Mesendoderm (in vitro differentiated cells): ENCODE data around the gene TLR8.
"Not testable (repeated sequence)": the region's sequence is repeated elsewhere in the genome, so short reads cannot be mapped to it uniquely, and the experiment has no call there.

ENCODE experiments used
- DNase-seq: peaks from one replicate; pipeline ENCODE4 v3.0.0; 2013
- H2AK5ac ChIP-seq: 2 replicates; pipeline ENCODE4 v1.6.1; 2013; ENCODE audit warnings: low read length, inconsistent platforms
- H2BK120ac ChIP-seq: 2 replicates; pipeline ENCODE4 v1.6.1; 2013; ENCODE audit warnings: low read depth, mild to moderate bottlenecking, low read length, moderate library complexity, mixed read lengths
- H2BK15ac ChIP-seq: replicated peaks from 2 replicates; pipeline ENCODE4 v1.6.1; 2013; ENCODE audit warnings: low read depth, mild to moderate bottlenecking, moderate library complexity
- H2BK5ac ChIP-seq: 2 replicates; pipeline ENCODE4 v1.6.1; 2013; ENCODE audit warnings: low read length, inconsistent platforms
- H3K18ac ChIP-seq: 2 replicates; pipeline ENCODE4 v1.6.1; 2013; ENCODE audit warnings: mild to moderate bottlenecking, low read length, mixed read lengths
- H3K23ac ChIP-seq: one replicate; pipeline ENCODE4 v1.6.1; 2013; ENCODE audit warnings: low read length
- H3K27ac ChIP-seq: 2 replicates; pipeline ENCODE4 v1.5.1; 2013; ENCODE audit warnings: low read depth, mild to moderate bottlenecking, inconsistent platforms, low read length, moderate library complexity
- H3K27me3 ChIP-seq: 2 replicates; pipeline ENCODE4 v1.6.1; 2013; ENCODE audit warnings: low read length, control low read depth, mild to moderate bottlenecking, inconsistent platforms; ENCODE audit not compliant: insufficient read depth, poor library complexity
- H3K36me3 ChIP-seq: 2 replicates; pipeline ENCODE4 v1.6.1; 2013; ENCODE audit warnings: low read length, inconsistent platforms; ENCODE audit not compliant: control insufficient read depth, insufficient read depth
- H3K4ac ChIP-seq: one replicate; pipeline ENCODE4 v1.6.1; 2013; ENCODE audit warnings: low read depth, mild to moderate bottlenecking, low read length, moderate library complexity
- H3K4me1 ChIP-seq: 2 replicates; pipeline ENCODE4 v1.6.1; 2013; ENCODE audit warnings: low read depth, low read length, inconsistent platforms; ENCODE audit not compliant: control insufficient read depth
- H3K4me2 ChIP-seq: 2 replicates; pipeline ENCODE4 v1.6.1; 2013; ENCODE audit warnings: low read length
- H3K4me3 ChIP-seq: 2 replicates; pipeline ENCODE4 v1.5.1; 2013; ENCODE audit warnings: mild to moderate bottlenecking, low read length
- H3K56ac ChIP-seq: one replicate; pipeline ENCODE4 v1.6.1; 2013; ENCODE audit warnings: low read length
- H3K79me1 ChIP-seq: 2 replicates; pipeline ENCODE4 v1.6.1; 2013; ENCODE audit warnings: low read length, inconsistent platforms
- H3K79me2 ChIP-seq: 2 replicates; pipeline ENCODE4 v1.6.1; 2013; ENCODE audit warnings: mild to moderate bottlenecking, low read length; ENCODE audit not compliant: control insufficient read depth, insufficient read depth
- H3K9ac ChIP-seq: 2 replicates; pipeline ENCODE4 v1.6.1; 2013; ENCODE audit warnings: low read length, inconsistent platforms
- H4K5ac ChIP-seq: one replicate; pipeline ENCODE4 v1.6.1; 2013; ENCODE audit warnings: low read length
- H4K8ac ChIP-seq: one replicate; pipeline ENCODE4 v1.6.1; 2013; ENCODE audit warnings: low read depth, mild to moderate bottlenecking, control low read depth, low read length, moderate library complexity
- WGBS: extraction: QIAGEN DNeasy Blood & Tissue Kit; methylation state at CpG from one replicate; pipeline ENCODE4 v1.1.7; 2013; ENCODE audit warnings: low lambda C conversion rate, missing lambda C conversion rate; ENCODE audit not compliant: insufficient coverage; ENCODE audit errors: extremely low coverage; 5-methylcytosine and 5-hydroxymethylcytosine counted together

Gene TLR8

GRCh38 chrX:12936947-12937346, 30.5 kb downstream of the TLR8 start:
- no peak overlapping the region for H3K4me3 ChIP-seq
- H4K5ac ChIP-seq, result no peak overlapping the region
- H2BK5ac ChIP-seq, result no peak overlapping the region
- H3K56ac ChIP-seq, result no peak overlapping the region
- no CpG with 5 or more reads among the region's 1 CpG for WGBS
- DNase-seq, result peak; percentile 51
- H3K18ac ChIP-seq, result no peak overlapping the region
- H3K23ac ChIP-seq, result no peak overlapping the region
- no peak overlapping the region for H4K8ac ChIP-seq
- H3K4ac ChIP-seq, result no peak overlapping the region
- H3K27ac ChIP-seq, result no peak overlapping the region
- H3K79me1 ChIP-seq, result no peaks in the 10 kb centered on the region
- H3K36me3 ChIP-seq, result no peaks in the 10 kb centered on the region
- no peaks in the 10 kb centered on the region for H3K4me1 ChIP-seq
- H3K4me2 ChIP-seq, result no peak overlapping the region
- no peak overlapping the region for H3K9ac ChIP-seq
- H2BK120ac ChIP-seq, result no peak overlapping the region
- H2BK15ac ChIP-seq, result no peak overlapping the region
- H2AK5ac ChIP-seq, result no peak overlapping the region
- no peaks in the 10 kb centered on the region for H3K27me3 ChIP-seq
- H3K79me2 ChIP-seq, result no peaks in the 10 kb centered on the region

- not testable (repeated sequence) for H4K5ac ChIP-seq, H4K8ac ChIP-seq, H3K36me3 ChIP-seq, H3K4me3 ChIP-seq, H3K18ac ChIP-seq, H3K79me2 ChIP-seq, H3K4me1 ChIP-seq, H2BK15ac ChIP-seq, H3K4ac ChIP-seq, H2BK120ac ChIP-seq, H3K56ac ChIP-seq, H2AK5ac ChIP-seq, H2BK5ac ChIP-seq, H3K27ac ChIP-seq, H3K79me1 ChIP-seq, H3K4me2 ChIP-seq, DNase-seq, H3K9ac ChIP-seq, H3K27me3 ChIP-seq, H3K23ac ChIP-seq
- no CpG with 5 or more reads among the region's 9 CpGs for WGBS
Observed at GRCh38 chrX:12940471-12940870, 34.1 kb downstream of the TLR8 start.

- H3K36me3 ChIP-seq, H4K5ac ChIP-seq, H3K23ac ChIP-seq, H2BK15ac ChIP-seq, H2BK5ac ChIP-seq, H3K18ac ChIP-seq, H3K79me2 ChIP-seq, H2BK120ac ChIP-seq, H3K4me1 ChIP-seq, H3K4ac ChIP-seq, H3K79me1 ChIP-seq, H3K56ac ChIP-seq, H3K27me3 ChIP-seq, H2AK5ac ChIP-seq, H3K4me3 ChIP-seq, H3K27ac ChIP-seq, H3K9ac ChIP-seq, H4K8ac ChIP-seq, DNase-seq, H3K4me2 ChIP-seq: not testable (repeated sequence)
- no CpG with 5 or more reads among the region's 6 CpGs for WGBS
Observed at GRCh38 chrX:12943592-12943991, 37.2 kb downstream of the TLR8 start.

- H3K79me2 ChIP-seq, H3K36me3 ChIP-seq, H2BK120ac ChIP-seq, H2BK5ac ChIP-seq, H3K56ac ChIP-seq, H2BK15ac ChIP-seq, H3K4me1 ChIP-seq, H3K4me3 ChIP-seq, H4K8ac ChIP-seq, H3K4ac ChIP-seq, H3K4me2 ChIP-seq, H3K79me1 ChIP-seq, H3K27ac ChIP-seq, H3K27me3 ChIP-seq, H3K9ac ChIP-seq, H3K18ac ChIP-seq, H3K23ac ChIP-seq, DNase-seq, H2AK5ac ChIP-seq, H4K5ac ChIP-seq: not testable (repeated sequence)
- WGBS, result no CpG with 5 or more reads among the region's 4 CpGs
Observed at GRCh38 chrX:12944452-12944851, 38.0 kb downstream of the TLR8 start.

GRCh38 chrX:12945494-12945893, 39.1 kb downstream of the TLR8 start:
- Histone ChIP-seq H3K18ac (peak overlapping the region; percentile 68), H2BK15ac (no peak overlapping the region), H3K27ac (no peak overlapping the region), H3K4me1 (no peaks in the 10 kb centered on the region), H3K4ac (peak overlapping the region; percentile 81), H3K4me3 (no peak overlapping the region), H3K27me3 (no peaks in the 10 kb centered on the region), H2AK5ac (no peak overlapping the region), H3K79me2 (no peaks in the 10 kb centered on the region), H2BK120ac (peak overlapping the region; percentile 88), H4K8ac (no peak overlapping the region), H3K9ac (no peak overlapping the region), H3K4me2 (no peak overlapping the region), H3K79me1 (no peaks in the 10 kb centered on the region), H3K56ac (peak overlapping the region; percentile 60), H2BK5ac (peak overlapping the region; percentile 85), H4K5ac (no peak overlapping the region), H3K36me3 (no peaks in the 10 kb centered on the region), H3K23ac (no peak overlapping the region)
- no peak for DNase-seq
- no CpG with 5 or more reads among the region's 4 CpGs for WGBS

- Histone ChIP-seq H3K23ac (no peak overlapping the region), H4K5ac (no peak overlapping the region), H3K56ac (peak overlapping the region; percentile 74), H3K4me3 (no peak overlapping the region), H3K4me2 (no peak overlapping the region), H3K27me3 (no peaks in the 10 kb centered on the region), H3K27ac (peak overlapping the region; percentile 84), H3K79me1 (no peaks in the 10 kb centered on the region), H3K79me2 (no peaks in the 10 kb centered on the region), H3K4me1 (no peaks in the 10 kb centered on the region), H2BK120ac (peak overlapping the region; percentile 92), H3K36me3 (no peaks in the 10 kb centered on the region), H2BK15ac (no peak overlapping the region), H2BK5ac (peak overlapping the region; percentile 59), H3K9ac (no peak overlapping the region), H3K18ac (peak overlapping the region; percentile 68), H4K8ac (no peak overlapping the region), H2AK5ac (no peak overlapping the region), H3K4ac (peak overlapping the region; percentile 91)
- WGBS, result no CpG with 5 or more reads among the region's 4 CpGs
- DNase-seq, result peak; percentile 59
Observed at GRCh38 chrX:12946406-12946805, 40.0 kb downstream of the TLR8 start.
